GM06990 (cell line): ENCODE measurements around the gene FLRT1.

Source experiments
- DNase-seq: peaks from one replicate; pipeline ENCODE4 v3.0.0-alpha.2; 2011; ENCODE audit not compliant: insufficient read length; ENCODE audit errors: extremely low read depth
- H3K27me3 ChIP-seq: replicated peaks from 2 replicates; pipeline ENCODE4 v1.6.0; 2011; ENCODE audit warnings: low read length; ENCODE audit not compliant: control insufficient read depth, insufficient read depth
- H3K36me3 ChIP-seq: 2 replicates; pipeline ENCODE4 v1.5.1; 2011; ENCODE audit warnings: low read length; ENCODE audit not compliant: control insufficient read depth, insufficient read depth
- H3K4me3 ChIP-seq: replicated peaks from 2 replicates; pipeline ENCODE4 v1.5.1; 2011; ENCODE audit warnings: low read depth, mild to moderate bottlenecking, control low read depth, low read length
- TF ChIP-seq, protein P1 (sequence below): IDR thresholded peaks from 2 replicates; pipeline ENCODE4 v1.5.1; 2011; ENCODE audit warnings: low read length, control low read depth, mild to moderate bottlenecking, inconsistent platforms; ENCODE audit not compliant: insufficient read depth, poor library complexity, severe bottlenecking

The FLRT1 gene

GRCh38 chr11:64069401-64070313 is 33.9 kb downstream of the FLRT1 start:
- TF ChIP-seq, protein P1, sequence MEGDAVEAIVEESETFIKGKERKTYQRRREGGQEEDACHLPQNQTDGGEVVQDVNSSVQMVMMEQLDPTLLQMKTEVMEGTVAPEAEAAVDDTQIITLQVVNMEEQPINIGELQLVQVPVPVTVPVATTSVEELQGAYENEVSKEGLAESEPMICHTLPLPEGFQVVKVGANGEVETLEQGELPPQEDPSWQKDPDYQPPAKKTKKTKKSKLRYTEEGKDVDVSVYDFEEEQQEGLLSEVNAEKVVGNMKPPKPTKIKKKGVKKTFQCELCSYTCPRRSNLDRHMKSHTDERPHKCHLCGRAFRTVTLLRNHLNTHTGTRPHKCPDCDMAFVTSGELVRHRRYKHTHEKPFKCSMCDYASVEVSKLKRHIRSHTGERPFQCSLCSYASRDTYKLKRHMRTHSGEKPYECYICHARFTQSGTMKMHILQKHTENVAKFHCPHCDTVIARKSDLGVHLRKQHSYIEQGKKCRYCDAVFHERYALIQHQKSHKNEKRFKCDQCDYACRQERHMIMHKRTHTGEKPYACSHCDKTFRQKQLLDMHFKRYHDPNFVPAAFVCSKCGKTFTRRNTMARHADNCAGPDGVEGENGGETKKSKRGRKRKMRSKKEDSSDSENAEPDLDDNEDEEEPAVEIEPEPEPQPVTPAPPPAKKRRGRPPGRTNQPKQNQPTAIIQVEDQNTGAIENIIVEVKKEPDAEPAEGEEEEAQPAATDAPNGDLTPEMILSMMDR = no peak
- no peaks in the 10 kb centered on the region for H3K36me3 ChIP-seq
- H3K27me3 ChIP-seq = no peaks in the 10 kb centered on the region; the same call in 1 of the 2 replicates
- no peak for DNase-seq
- H3K4me3 ChIP-seq = no peak overlapping the region

DNA sequence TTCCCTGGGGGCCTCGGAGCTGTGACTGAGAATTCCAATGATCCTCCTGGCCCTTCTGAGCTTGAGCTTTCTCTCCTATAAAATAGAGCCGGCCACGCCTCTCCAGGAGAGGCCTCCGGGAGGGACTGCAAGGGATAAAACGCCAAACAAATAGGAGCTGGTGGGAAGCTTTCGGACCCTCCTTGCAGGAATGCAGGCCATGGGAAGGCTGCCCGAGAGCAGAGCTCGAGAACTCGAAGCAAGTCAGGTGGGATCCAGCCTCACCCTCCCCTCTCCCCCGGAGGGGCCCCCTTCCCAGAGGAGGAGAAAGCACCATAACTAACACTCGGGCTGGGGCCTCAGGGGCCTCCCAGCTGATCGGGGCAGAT is 34.6 kb downstream of the FLRT1 start:
- DNase-seq = no peak
- no peaks in the 10 kb centered on the region for H3K36me3 ChIP-seq
- TF ChIP-seq, protein P1 = no peak
- no peaks in the 10 kb centered on the region; the same call in 1 of the 2 replicates for H3K27me3 ChIP-seq
- no peak overlapping the region for H3K4me3 ChIP-seq

GRCh38 chr11:64071849-64072248 is 36.1 kb downstream of the FLRT1 start:
- no peak for DNase-seq
- no peaks in the 10 kb centered on the region; the same call in 1 of the 2 replicates for H3K27me3 ChIP-seq

DNA sequence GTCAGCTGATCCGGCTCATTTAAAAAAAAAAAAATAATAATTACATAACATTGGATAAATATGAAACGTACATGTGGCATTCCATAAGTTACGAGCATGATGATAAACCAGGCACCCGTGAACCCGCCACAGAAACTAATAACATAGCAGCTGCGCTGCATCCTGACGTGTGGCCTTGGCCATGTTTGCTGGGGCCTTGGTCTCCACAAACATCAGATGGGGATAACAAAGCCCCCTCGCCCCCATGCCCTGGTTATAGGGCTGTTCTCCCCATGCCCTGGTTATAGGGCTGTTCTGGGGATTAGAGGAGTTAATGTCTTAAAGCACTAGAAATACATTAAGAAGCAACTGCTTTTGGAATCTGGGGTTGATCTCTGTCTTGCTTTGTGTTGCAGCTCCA is 36.7 kb downstream of the FLRT1 start:
- H3K27me3 ChIP-seq = no peaks in the 10 kb centered on the region; the same call in 1 of the 2 replicates
- no peaks in the 10 kb centered on the region for H3K36me3 ChIP-seq
- no peak overlapping the region for H3K4me3 ChIP-seq
- DNase-seq = no peak
- TF ChIP-seq, protein P1 = no peak

More at GRCh38 chr11:64071849-64072248, 36.1 kb downstream of the FLRT1 start:
- TF ChIP-seq, protein P1 = no peak
- Histone ChIP-seq H3K36me3 (no peaks in the 10 kb centered on the region), H3K4me3 (no peak overlapping the region)

- H3K27me3 ChIP-seq = no peaks in the 10 kb centered on the region; the same call in 1 of the 2 replicates
- DNase-seq = no peak
- TF ChIP-seq, protein P1 = no peak
- no peak overlapping the region for H3K4me3 ChIP-seq
- H3K36me3 ChIP-seq = no peaks in the 10 kb centered on the region
These were observed 37.1 kb downstream of the FLRT1 start for GRCh38 chr11:64072871-64073270.
